Loucy (cell line): ENCODE measurements around the gene CNTN5.

Experiments
- H2AFZ ChIP-seq: fragments of 200-600 bp; sonication (generic); 2 replicates; pipeline ENCODE4 v1.6.0; 2016; ENCODE audit warnings: antibody characterized with exemption, mild to moderate bottlenecking, low read length, moderate library complexity
- H3F3A ChIP-seq: fragments of 200-600 bp; 2 replicates; pipeline ENCODE4 v1.6.0; 2016; ENCODE audit warnings: antibody characterized with exemption, low read depth, mild to moderate bottlenecking
- H3K27me3 ChIP-seq: fragments of 200-600 bp; sonication (generic); 2 replicates; pipeline ENCODE4 v1.6.1; 2014; ENCODE audit warnings: low read length, mild to moderate bottlenecking; ENCODE audit not compliant: insufficient read depth, poor library complexity, severe bottlenecking
- H3K36me3 ChIP-seq: fragments of 200-600 bp; sonication (generic); 2 replicates; pipeline ENCODE4 v1.6.1; 2016; ENCODE audit warnings: low read length; ENCODE audit not compliant: insufficient read depth
- H3K4me1 ChIP-seq: fragments of 200-600 bp; sonication (generic); 2 replicates; pipeline ENCODE4 v1.5.1; 2014; ENCODE audit warnings: low read length, mild to moderate bottlenecking; ENCODE audit not compliant: insufficient read depth, poor library complexity, severe bottlenecking
- H3K4me2 ChIP-seq: fragments of 200-600 bp; sonication (generic); 2 replicates; pipeline ENCODE4 v1.6.0; 2014; ENCODE audit warnings: antibody characterized with exemption, low read length, low read depth, mild to moderate bottlenecking; ENCODE audit not compliant: poor library complexity, severe bottlenecking
- H3K4me3 ChIP-seq: fragments of 200-600 bp; sonication (generic); 2 replicates; pipeline ENCODE4 v1.5.1; 2014; ENCODE audit warnings: low read length, mild to moderate bottlenecking, mixed read lengths; ENCODE audit not compliant: poor library complexity, severe bottlenecking
- H3K79me2 ChIP-seq: fragments of 200-600 bp; sonication (generic); 2 replicates; pipeline ENCODE4 v1.6.1; 2014; ENCODE audit warnings: low read length; ENCODE audit not compliant: insufficient read depth
- H3K9ac ChIP-seq: fragments of 200-600 bp; sonication (generic); 2 replicates; pipeline ENCODE4 v1.6.0; 2014; ENCODE audit warnings: mild to moderate bottlenecking, low read depth, low read length, moderate library complexity; ENCODE audit not compliant: poor library complexity, severe bottlenecking
- H3K9me2 ChIP-seq: fragments of 200-600 bp; sonication (generic); replicated peaks from 2 replicates; pipeline ENCODE4 v1.6.1; 2016; ENCODE audit warnings: low read depth, low read length, mixed read lengths
- H3K9me3 ChIP-seq: fragments of 200-600 bp; sonication (generic); 2 replicates; pipeline ENCODE4 v1.6.1; 2014; ENCODE audit warnings: mild to moderate bottlenecking, antibody characterized with exemption, low read length, low read depth; ENCODE audit not compliant: insufficient read depth
- H4K20me1 ChIP-seq: fragments of 200-600 bp; sonication (generic); 2 replicates; pipeline ENCODE4 v1.6.0; 2014; ENCODE audit warnings: antibody characterized with exemption, low read length, mild to moderate bottlenecking; ENCODE audit not compliant: insufficient read depth, poor library complexity, severe bottlenecking
- EZH2phosphoT487 ChIP-seq: fragments of 200-600 bp; IDR thresholded peaks from 2 replicates; pipeline ENCODE4 v1.6.1; 2018; ENCODE audit warnings: antibody characterized with exemption, mild to moderate bottlenecking, moderate library complexity, borderline replicate concordance
- TF ChIP-seq, protein P1 (sequence below): fragments of 200-600 bp; sonication (generic); conservative IDR thresholded peaks from 2 replicates; pipeline ENCODE4 v1.5.1; 2014; ENCODE audit warnings: mild to moderate bottlenecking, antibody characterized with exemption, low read length

The CNTN5 gene

DNA sequence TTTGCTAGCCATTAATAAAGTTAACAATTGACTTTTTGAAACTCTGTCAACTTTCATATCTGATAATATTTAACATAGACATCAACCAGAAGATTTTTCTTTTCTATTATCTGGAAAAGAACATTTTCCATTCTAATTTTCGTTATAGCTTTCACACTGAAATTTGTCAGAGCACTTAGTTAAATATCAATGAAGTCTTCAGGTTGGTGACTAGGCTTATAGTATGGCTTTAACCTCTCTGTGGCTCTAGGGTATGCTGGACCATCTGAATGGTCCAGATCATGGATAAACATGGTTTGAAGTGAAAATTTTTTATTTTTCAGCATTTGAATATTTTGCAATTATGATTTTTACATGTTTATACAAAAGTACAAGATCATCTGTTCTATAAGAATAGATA, 548.1 kb downstream of the CNTN5 start:
- Histone ChIP-seq H3F3A (no peaks in the 10 kb centered on the region), H4K20me1 (no peaks in the 10 kb centered on the region), H2AFZ (no peak overlapping the region), H3K36me3 (no peaks in the 10 kb centered on the region), H3K9me2 (no peaks in the 10 kb centered on the region), H3K4me1 (no peaks in the 10 kb centered on the region), H3K27me3 (no peaks in the 10 kb centered on the region), H3K4me2 (no peak overlapping the region), H3K9ac (no peak overlapping the region), H3K9me3 (no peaks in the 10 kb centered on the region), H3K4me3 (no peak overlapping the region), H3K79me2 (no peaks in the 10 kb centered on the region)
- TF ChIP-seq, protein P1, sequence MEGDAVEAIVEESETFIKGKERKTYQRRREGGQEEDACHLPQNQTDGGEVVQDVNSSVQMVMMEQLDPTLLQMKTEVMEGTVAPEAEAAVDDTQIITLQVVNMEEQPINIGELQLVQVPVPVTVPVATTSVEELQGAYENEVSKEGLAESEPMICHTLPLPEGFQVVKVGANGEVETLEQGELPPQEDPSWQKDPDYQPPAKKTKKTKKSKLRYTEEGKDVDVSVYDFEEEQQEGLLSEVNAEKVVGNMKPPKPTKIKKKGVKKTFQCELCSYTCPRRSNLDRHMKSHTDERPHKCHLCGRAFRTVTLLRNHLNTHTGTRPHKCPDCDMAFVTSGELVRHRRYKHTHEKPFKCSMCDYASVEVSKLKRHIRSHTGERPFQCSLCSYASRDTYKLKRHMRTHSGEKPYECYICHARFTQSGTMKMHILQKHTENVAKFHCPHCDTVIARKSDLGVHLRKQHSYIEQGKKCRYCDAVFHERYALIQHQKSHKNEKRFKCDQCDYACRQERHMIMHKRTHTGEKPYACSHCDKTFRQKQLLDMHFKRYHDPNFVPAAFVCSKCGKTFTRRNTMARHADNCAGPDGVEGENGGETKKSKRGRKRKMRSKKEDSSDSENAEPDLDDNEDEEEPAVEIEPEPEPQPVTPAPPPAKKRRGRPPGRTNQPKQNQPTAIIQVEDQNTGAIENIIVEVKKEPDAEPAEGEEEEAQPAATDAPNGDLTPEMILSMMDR, result no peak
- no peak for TF ChIP-seq EZH2phosphoT487

DNA sequence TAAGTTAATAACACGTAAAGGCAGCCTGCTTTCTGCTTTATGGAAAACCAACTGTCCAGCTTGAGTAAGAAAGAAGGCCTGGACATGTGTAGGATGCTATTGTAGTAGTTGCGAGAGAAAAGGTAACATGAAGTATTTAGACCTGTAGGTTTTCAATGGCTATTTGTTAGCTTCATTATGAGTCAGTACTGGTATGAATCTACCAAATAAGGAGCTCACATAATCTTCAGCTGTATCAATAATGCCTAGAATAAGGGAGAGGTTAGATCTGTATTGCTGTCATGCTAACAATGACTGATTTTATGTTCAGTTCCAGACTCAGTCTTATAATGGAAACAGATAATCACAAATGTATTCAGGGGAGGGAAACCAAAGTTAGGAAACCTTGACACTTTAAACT, 550.3 kb downstream of the CNTN5 start:
- Histone ChIP-seq H3F3A (no peaks in the 10 kb centered on the region), H3K9ac (no peak overlapping the region)

DNA sequence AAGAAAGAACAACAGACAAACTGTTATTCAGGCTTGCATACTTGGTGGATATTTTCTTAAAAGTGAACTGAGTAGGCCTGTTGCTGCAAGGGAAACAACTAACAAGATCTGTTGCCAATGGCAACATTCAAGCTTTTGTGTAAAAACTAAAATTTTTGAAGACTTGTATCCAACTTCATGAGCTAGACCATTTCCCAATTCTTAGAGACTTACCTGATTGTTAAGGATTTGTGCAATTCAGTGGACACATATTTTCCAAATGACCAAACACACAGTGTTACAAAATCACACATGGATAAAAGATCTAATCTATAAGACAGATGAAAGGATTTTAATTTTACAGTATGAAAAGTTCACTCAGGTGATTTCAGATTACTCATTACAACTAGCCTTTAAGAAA, 564.1 kb downstream of the CNTN5 start:
- no peaks in the 10 kb centered on the region for H3K9me3 ChIP-seq
- TF ChIP-seq, protein P1, result no peak
- TF ChIP-seq EZH2phosphoT487, result no peak
- H4K20me1 ChIP-seq, result no peaks in the 10 kb centered on the region
- no peak overlapping the region for H2AFZ ChIP-seq
- H3K9ac ChIP-seq, result no peak overlapping the region
- no peaks in the 10 kb centered on the region for H3K36me3 ChIP-seq
- H3K9me2 ChIP-seq, result no peaks in the 10 kb centered on the region
- H3K4me1 ChIP-seq, result no peaks in the 10 kb centered on the region
- no peaks in the 10 kb centered on the region for H3K27me3 ChIP-seq
- no peaks in the 10 kb centered on the region for H3K79me2 ChIP-seq
- H3K4me2 ChIP-seq, result no peak overlapping the region
- H3K4me3 ChIP-seq, result no peak overlapping the region
- no peaks in the 10 kb centered on the region for H3F3A ChIP-seq

More for the DNA sequence above, 550.3 kb downstream of the CNTN5 start:
- Histone ChIP-seq H3K4me2 (no peak overlapping the region), H3K79me2 (no peaks in the 10 kb centered on the region), H3K36me3 (no peaks in the 10 kb centered on the region), H2AFZ (no peak overlapping the region), H3K27me3 (no peaks in the 10 kb centered on the region), H4K20me1 (no peaks in the 10 kb centered on the region), H3K4me3 (no peak overlapping the region), H3K4me1 (no peaks in the 10 kb centered on the region), H3K9me2 (no peaks in the 10 kb centered on the region), H3K9me3 (no peaks in the 10 kb centered on the region)
- TF ChIP-seq, protein P1, result no peak
- no peak for TF ChIP-seq EZH2phosphoT487
